DND-41 (cell line): ENCODE results near the gene RUFY3.

Experiments used
- CTCF ChIP-seq: IDR thresholded peaks from 2 replicates; pipeline ENCODE4 v1.5.1; 2012; ENCODE audit warnings: borderline replicate concordance, low read length, moderate library complexity, mild to moderate bottlenecking; ENCODE audit not compliant: poor library complexity, severe bottlenecking; ENCODE audit errors: extremely low read depth
- EZH2 ChIP-seq: IDR thresholded peaks from 3 replicates; pipeline ENCODE4 v1.6.1; 2012; ENCODE audit warnings: borderline replicate concordance, low read depth, mild to moderate bottlenecking, moderate library complexity, low read length, inconsistent platforms; ENCODE audit not compliant: severe bottlenecking

- TF ChIP-seq CTCF (no peak), EZH2 (no peak)
Observed at GRCh38 chr4:70688795-70689231, 33.0 kb upstream of the RUFY3 start.
